ENCODE data around the gene CTSW. TPM values are rescaled to one million over a fixed set of nuclear protein-coding genes. Genes with fewer than 3 reads are reported as not detected.

The CTSW gene
- total RNA-seq, 1 experiment from 2014 or later: not detected

GRCh38 chr11:65854852-65855837 is 24.5 kb upstream of the CTSW start:
- H3K27me3 ChIP-seq (replicated peaks; ENCODE audit: control insufficient read depth, insufficient read depth, low read length): no peaks in the 10 kb centered on the region
- 0 out of 2 replicates have a peak, but pooled peaks cover 3% of the 10 kb centered on the region for H3K9me3 ChIP-seq
- TSS peak; percentile 45 for BruUV-seq (replicated peaks)
- peak overlapping the region; percentile 64 for H3K27ac Mint-ChIP-seq (ENCODE audit: unreplicated experiment)
- ChIA-PET POLR2A (interaction anchor here (0.6 kb wide), 1 partner anchor 147 kb away, joined by 5 read pairs; the partner anchor contains the start of genes BANF1 and EIF1AD), CTCF (interaction anchor here (0.6 to 1.0 kb wide), 3 partner anchors 28 to 111 kb away, joined by 3 to 9 read pairs (median 6); partner anchors contain the start of gene FIBP)
- DNase-seq: peak in 1 of 2 experiments; percentile 29
- peaks cover 91% of the 10 kb centered on the region for H3K36me3 Mint-ChIP-seq (ENCODE audit: insufficient read depth, unreplicated experiment)
- H3K36me3 ChIP-seq (ENCODE audit: control insufficient read depth, insufficient read depth, low read length): peaks cover 12% of the 10 kb centered on the region; the same call in 1 of the 2 replicates
- H3K4me1 Mint-ChIP-seq (ENCODE audit: low read depth, unreplicated experiment): peaks cover 38% of the 10 kb centered on the region
- no peaks in the 10 kb centered on the region for H3K27me3 Mint-ChIP-seq (ENCODE audit: insufficient read depth, unreplicated experiment)
- no peaks in the 10 kb centered on the region for H3K9me3 Mint-ChIP-seq (ENCODE audit: unreplicated experiment)
- TF ChIP-seq CTCF (IDR thresholded peaks at IDR 0.05; ENCODE audit: insufficient read depth in 1 of 2, low read depth in 1 of 2, low read length in 1 of 2, severe bottlenecking in 1 of 2, unreplicated experiment in 1 of 2): no peak
- intact Hi-C loops (cut with micrococcal nuclease; ENCODE audit: unreplicated experiment): loop anchor here (5.0 kb wide), 1 partner anchor 203 kb away; no protein-coding TSS in a partner anchor
- peak overlapping the region; percentile 68 for H3K4me3 Mint-ChIP-seq (ENCODE audit: unreplicated experiment)
- H3K4me3 ChIP-seq (ENCODE audit: low read depth, low read length): no peak overlapping the region
- peaks cover 11% of the 10 kb centered on the region for H3K4me1 ChIP-seq

GRCh38 chr11:65855927-65856363 is 23.7 kb upstream of the CTSW start:
- peaks cover 12% of the 10 kb centered on the region; the same call in 1 of the 2 replicates for H3K36me3 ChIP-seq (ENCODE audit: control insufficient read depth, insufficient read depth, low read length)
- Mint-ChIP-seq H3K9me3 (ENCODE audit: unreplicated experiment) (no peaks in the 10 kb centered on the region), H3K27me3 (ENCODE audit: insufficient read depth, unreplicated experiment) (no peaks in the 10 kb centered on the region), H3K36me3 (ENCODE audit: insufficient read depth, unreplicated experiment) (peaks cover 94% of the 10 kb centered on the region), H3K4me1 (ENCODE audit: low read depth, unreplicated experiment) (peaks cover 40% of the 10 kb centered on the region), H3K27ac (ENCODE audit: unreplicated experiment) (peak overlapping the region; percentile 71), H3K4me3 (ENCODE audit: unreplicated experiment) (peak overlapping the region; percentile 97)
- no TSS peak for BruUV-seq (replicated peaks)
- TF ChIP-seq CTCF (IDR thresholded peaks at IDR 0.05; ENCODE audit: insufficient read depth in 1 of 2, low read depth in 1 of 2, low read length in 1 of 2, severe bottlenecking in 1 of 2, unreplicated experiment in 1 of 2): no peak
- peak overlapping the region; percentile 95; the same call in 1 of the 2 replicates for H3K4me3 ChIP-seq (ENCODE audit: low read depth, low read length)
- H3K27me3 ChIP-seq (replicated peaks; ENCODE audit: control insufficient read depth, insufficient read depth, low read length): no peaks in the 10 kb centered on the region
- peak in 1 of 2 experiments; percentile 27 for DNase-seq
- intact Hi-C loops (cut with micrococcal nuclease; ENCODE audit: unreplicated experiment): loop anchor here (5.0 kb wide), 1 partner anchor 204 kb away; no protein-coding TSS in a partner anchor
- H3K9me3 ChIP-seq: 0 out of 2 replicates have a peak, but pooled peaks cover 3% of the 10 kb centered on the region
- peaks cover 7% of the 10 kb centered on the region; the same call in 1 of the 2 replicates for H3K4me1 ChIP-seq
- CTCF ChIA-PET: no interaction called here
- POLR2A ChIA-PET: no interaction called here

All from Caco-2 (cell line).